ENCODE results near the gene CGB2.
"Not testable (repeated sequence)": the region's sequence is repeated elsewhere in the genome, so short reads cannot be mapped to it uniquely, and the experiment has no call there.

The CGB2 gene

DNA sequence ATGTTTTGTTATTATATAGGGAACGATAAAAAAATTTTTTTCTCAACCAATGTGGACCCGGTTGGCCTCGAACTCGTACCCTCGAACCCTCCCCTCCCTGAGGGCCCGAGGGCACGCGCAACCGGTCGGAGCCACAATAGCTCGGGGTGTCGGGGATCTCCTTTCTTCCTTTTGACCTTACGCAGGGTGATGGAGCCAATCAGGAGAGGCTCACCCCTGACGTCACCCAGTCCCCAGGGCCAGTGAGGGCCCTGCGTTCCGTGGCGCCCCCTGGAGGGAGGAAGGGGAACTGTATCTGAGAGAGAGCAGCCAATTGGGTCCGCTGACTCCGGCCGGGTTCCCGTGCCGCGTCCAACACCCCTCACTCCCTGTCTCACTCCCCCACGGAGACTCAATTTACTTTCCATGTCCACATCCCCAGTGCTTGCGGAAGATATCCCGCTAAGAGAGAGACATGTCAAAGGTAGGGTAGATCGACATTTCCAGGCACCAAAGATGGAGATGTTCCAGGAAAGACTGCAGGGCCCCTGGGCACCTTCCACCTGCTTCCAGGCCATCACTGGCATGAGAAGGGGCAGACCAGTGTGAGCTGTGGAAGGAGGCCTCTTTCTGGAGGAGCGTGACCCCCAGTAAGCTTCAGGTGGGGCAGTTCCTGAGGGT lies at the start of gene CGB2:
Gene CGB2, plus strand, starts transcription at position 249 of the 660 bp plus-strand sequence. Its CDS starts 206 bp downstream, at position 455.
- peak within 1 kb of the TSS; percentile 67 for H3K27ac Mint-ChIP-seq (ENCODE audit: low read depth)
- not testable (repeated sequence) for H3K4me3 Mint-ChIP-seq; H3K27me3 Mint-ChIP-seq; H3K9me3 Mint-ChIP-seq; H3K36me3 Mint-ChIP-seq (ENCODE audit: insufficient read depth); H3K4me1 Mint-ChIP-seq
- peak in 1 of 2 donors; percentile 31 for DNase-seq (ENCODE audit: low spot score in 2 of 2)
- peak; percentile 36 for ATAC-seq (replicated peaks; ENCODE audit: extremely low read depth, poor library complexity, severe bottlenecking)

DNA sequence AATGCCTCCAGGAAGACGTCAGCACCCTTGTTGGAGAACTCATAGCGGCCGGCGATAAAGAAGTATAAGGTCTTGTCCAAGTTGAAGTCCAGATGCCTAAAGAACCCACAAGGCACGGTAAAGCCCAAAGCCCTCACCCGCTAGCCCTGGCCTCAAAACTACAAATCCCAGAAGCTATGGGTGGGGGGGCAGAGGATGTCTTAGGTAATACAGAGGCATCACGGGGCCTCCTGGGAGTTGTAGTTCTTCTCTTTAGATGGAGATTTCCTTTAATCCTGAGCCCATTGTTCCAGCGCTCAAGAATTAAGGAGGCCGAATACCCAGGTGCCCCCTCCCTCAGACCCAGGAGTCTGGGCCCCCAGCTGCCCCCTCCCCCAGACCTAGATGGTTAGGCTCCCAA lies 49.4 kb upstream of the CGB2 start:
- ATAC-seq (replicated peaks; ENCODE audit: extremely low read depth, poor library complexity, severe bottlenecking) (no peak), DNase-seq (ENCODE audit: low spot score in 2 of 2) (no peak)
- Mint-ChIP-seq H3K9me3 (no peaks in the 10 kb centered on the region), H3K27me3 (no peaks in the 10 kb centered on the region), H3K36me3 (ENCODE audit: insufficient read depth) (peaks cover 20% of the 10 kb centered on the region), H3K4me1 (no peaks in the 10 kb centered on the region), H3K4me3 (no peak overlapping the region), H3K27ac (ENCODE audit: low read depth) (peak overlapping the region; percentile 72)

DNA sequence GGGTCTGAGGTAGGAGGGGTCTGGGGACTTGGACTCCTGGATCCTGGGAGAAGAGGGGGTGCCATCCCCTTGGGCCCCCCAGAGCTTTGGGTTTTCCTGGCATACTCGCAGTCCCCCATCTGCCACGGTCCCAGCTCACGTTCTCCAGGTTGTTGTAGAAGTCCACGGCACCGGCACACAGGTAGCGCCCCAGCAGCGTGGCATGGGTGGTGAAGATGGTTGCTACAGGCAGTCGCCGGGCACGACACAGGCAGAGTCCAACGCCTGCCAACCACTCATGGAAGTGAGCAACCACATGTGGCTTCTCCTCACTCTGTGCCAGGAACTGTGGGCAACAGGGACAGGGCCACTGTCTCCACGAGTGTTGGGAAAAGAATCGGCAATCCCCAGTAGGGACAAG lies 46.0 kb upstream of the CGB2 start:
- no peak for ATAC-seq (replicated peaks; ENCODE audit: extremely low read depth, poor library complexity, severe bottlenecking)
- DNase-seq (ENCODE audit: low spot score in 2 of 2), result no peak
- H3K27ac Mint-ChIP-seq (ENCODE audit: low read depth), result no peak overlapping the region
- H3K9me3 Mint-ChIP-seq, result no peaks in the 10 kb centered on the region
- peaks cover 32% of the 10 kb centered on the region for H3K36me3 Mint-ChIP-seq (ENCODE audit: insufficient read depth)
- H3K4me3 Mint-ChIP-seq, result no peak overlapping the region
- H3K27me3 Mint-ChIP-seq, result no peaks in the 10 kb centered on the region
- H3K4me1 Mint-ChIP-seq, result peaks cover 11% of the 10 kb centered on the region

DNA sequence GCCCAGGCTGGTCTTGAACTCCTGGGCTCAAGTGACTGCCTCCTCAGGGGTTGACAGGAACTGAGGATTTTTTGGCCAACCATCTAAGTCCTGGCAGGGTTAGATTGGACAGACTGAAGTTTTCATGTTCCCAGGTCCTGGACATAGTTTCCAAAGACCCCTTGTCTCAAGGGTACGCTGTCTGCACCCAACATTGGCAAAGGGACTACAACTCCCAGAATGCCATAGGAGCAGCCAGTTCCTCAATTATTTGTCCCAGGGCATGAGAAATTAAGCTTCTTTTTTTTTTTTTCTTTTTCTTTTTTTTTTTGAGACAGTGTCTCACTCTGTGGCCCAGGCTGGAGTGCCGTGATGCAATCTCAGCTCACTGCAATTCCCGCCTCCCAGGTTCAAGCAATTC lies 45.5 kb upstream of the CGB2 start:
- Mint-ChIP-seq H3K27me3 (no peaks in the 10 kb centered on the region), H3K4me1 (peaks cover 11% of the 10 kb centered on the region), H3K27ac (ENCODE audit: low read depth) (no peak overlapping the region), H3K36me3 (ENCODE audit: insufficient read depth) (peaks cover 32% of the 10 kb centered on the region), H3K9me3 (no peaks in the 10 kb centered on the region), H3K4me3 (no peak overlapping the region)
- no peak for DNase-seq (ENCODE audit: low spot score in 2 of 2)
- ATAC-seq (replicated peaks; ENCODE audit: extremely low read depth, poor library complexity, severe bottlenecking), result no peak

DNA sequence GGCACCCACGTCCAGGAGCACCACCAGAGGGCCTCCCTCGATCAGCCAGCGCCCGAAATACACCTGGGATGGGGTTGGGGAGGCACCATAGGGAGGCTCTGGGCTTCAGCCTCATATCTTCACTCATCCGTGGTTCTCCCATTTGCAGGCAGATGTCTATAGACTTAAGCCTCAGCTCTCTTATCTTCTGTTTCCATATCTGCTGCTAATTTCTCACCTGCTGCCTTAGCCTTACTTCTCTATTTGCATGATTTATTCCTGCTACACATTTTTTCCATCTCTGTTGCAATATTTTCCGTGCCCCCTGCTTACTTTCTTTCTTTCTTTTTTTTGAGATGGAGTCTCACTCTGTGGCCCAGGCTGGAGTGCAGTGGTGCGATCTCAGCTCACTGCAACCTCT lies 44.4 kb upstream of the CGB2 start:
- Mint-ChIP-seq H3K27me3 (no peaks in the 10 kb centered on the region), H3K4me3 (no peak overlapping the region), H3K9me3 (no peaks in the 10 kb centered on the region), H3K4me1 (peaks cover 17% of the 10 kb centered on the region), H3K36me3 (ENCODE audit: insufficient read depth) (peaks cover 26% of the 10 kb centered on the region), H3K27ac (ENCODE audit: low read depth) (peak overlapping the region; percentile 79)
- no peak for ATAC-seq (replicated peaks; ENCODE audit: extremely low read depth, poor library complexity, severe bottlenecking)
- DNase-seq (ENCODE audit: low spot score in 2 of 2), result no peak

DNA sequence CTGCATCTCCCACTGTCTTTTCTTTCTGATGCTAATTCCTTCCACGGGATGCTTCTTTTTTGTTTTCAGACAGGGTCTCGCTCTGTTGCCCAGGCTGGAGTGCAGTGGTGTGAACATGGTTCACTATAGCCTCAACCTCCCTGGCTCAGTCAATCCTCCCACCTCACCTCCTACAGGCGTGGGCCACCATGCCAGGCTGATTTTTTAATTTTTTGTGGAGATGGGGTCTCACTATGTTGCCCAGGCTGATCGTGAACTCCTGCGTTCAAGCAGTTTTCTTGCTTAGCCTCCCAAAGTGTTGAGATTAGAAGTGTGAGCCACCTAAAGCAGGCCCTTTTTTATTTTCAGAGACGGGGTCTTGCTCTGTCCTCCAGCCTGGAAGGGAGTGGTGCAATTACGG lies 43.4 kb upstream of the CGB2 start:
- H3K27ac Mint-ChIP-seq (ENCODE audit: low read depth), result peak overlapping the region; percentile 79
- H3K4me3 Mint-ChIP-seq, result no peak overlapping the region
- DNase-seq (ENCODE audit: low spot score in 2 of 2) (no peak), ATAC-seq (replicated peaks; ENCODE audit: extremely low read depth, poor library complexity, severe bottlenecking) (no peak)
- no peaks in the 10 kb centered on the region for H3K9me3 Mint-ChIP-seq
- H3K27me3 Mint-ChIP-seq, result no peaks in the 10 kb centered on the region
- peaks cover 32% of the 10 kb centered on the region for H3K36me3 Mint-ChIP-seq (ENCODE audit: insufficient read depth)
- peaks cover 25% of the 10 kb centered on the region for H3K4me1 Mint-ChIP-seq

DNA sequence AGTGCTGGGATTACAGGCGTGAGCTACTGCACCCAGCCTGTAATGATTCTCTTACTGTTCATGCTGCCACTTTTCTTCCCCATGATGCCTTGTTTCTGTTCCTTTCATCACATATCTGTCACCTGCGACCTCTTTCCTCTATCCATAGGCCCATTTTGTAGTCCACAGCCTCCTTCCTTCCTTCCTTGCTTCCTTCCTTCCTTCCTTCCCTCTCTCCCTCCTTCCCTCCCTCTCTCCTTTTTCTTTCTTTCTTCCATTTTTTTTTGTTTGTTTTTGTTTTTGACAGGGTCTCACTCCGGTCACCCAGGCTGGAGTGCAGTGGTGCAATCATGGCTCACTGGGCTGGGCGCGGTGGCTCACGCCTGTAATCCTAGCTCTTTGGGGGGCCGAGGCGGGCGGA lies 42.8 kb upstream of the CGB2 start:
- Mint-ChIP-seq H3K4me1 (peaks cover 30% of the 10 kb centered on the region), H3K4me3 (no peak overlapping the region), H3K9me3 (no peaks in the 10 kb centered on the region), H3K27me3 (no peaks in the 10 kb centered on the region), H3K27ac (ENCODE audit: low read depth) (no peak overlapping the region), H3K36me3 (ENCODE audit: insufficient read depth) (peaks cover 33% of the 10 kb centered on the region)
- DNase-seq (ENCODE audit: low spot score in 2 of 2), result no peak
- ATAC-seq (replicated peaks; ENCODE audit: extremely low read depth, poor library complexity, severe bottlenecking), result no peak

DNA sequence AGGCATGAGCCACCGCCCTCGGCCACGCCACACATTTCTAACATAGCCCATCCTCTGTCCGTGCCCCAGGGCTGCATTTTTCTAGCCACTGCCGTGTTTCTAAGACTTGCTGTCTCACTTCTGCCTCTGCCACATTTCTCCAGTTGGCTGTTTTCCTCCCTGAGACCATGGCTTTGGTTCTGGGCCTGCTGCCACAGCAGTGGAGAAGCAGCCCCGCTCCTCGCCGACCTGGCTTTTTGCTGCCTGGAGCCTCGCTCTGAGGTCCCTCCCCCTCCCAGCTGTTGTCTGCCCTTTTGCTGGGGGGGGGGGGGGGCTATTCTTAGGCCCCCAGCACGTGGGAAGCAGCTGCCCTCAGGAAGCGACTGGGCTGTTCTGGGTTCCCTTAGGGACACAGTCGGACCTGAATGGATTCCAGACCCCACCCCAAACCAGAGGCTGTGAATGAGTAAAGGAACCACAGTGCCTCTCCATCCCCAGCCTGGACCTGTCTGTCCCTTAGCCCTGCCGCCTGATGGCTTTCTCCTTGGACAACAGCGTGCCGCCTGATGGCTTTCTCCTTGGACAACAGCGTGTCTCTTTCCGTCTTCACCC lies 41.9 kb upstream of the CGB2 start:
- no peak overlapping the region for H3K27ac Mint-ChIP-seq (ENCODE audit: low read depth)
- ATAC-seq (replicated peaks; ENCODE audit: extremely low read depth, poor library complexity, severe bottlenecking) (no peak), DNase-seq (ENCODE audit: low spot score in 2 of 2) (no peak)
- peaks cover 37% of the 10 kb centered on the region for H3K4me1 Mint-ChIP-seq
- H3K27me3 Mint-ChIP-seq, result no peaks in the 10 kb centered on the region
- H3K36me3 Mint-ChIP-seq (ENCODE audit: insufficient read depth), result peaks cover 33% of the 10 kb centered on the region
- no peak overlapping the region for H3K4me3 Mint-ChIP-seq
- H3K9me3 Mint-ChIP-seq, result no peaks in the 10 kb centered on the region

DNA sequence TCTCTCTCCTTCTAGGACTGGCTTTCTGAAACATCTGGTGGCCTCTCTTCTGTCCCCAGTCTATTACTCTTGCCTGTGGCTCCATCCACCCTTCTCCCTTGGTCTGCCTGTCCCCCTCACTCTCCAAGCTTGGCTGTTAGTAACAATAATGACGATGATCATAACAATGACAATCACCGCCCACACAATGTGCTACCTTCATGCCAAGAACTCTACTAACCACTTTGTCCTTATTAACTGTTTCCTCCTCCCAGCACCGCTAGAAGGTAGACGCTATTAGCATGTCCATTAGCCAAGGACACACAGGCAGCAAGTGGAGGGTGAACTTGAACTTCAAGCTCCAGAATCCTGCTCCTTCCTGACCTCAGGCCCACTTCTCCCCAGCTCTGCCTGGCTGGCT lies 41.3 kb upstream of the CGB2 start:
- Mint-ChIP-seq H3K9me3 (no peaks in the 10 kb centered on the region), H3K36me3 (ENCODE audit: insufficient read depth) (peaks cover 28% of the 10 kb centered on the region), H3K4me1 (peaks cover 43% of the 10 kb centered on the region), H3K4me3 (no peak overlapping the region), H3K27me3 (no peaks in the 10 kb centered on the region), H3K27ac (ENCODE audit: low read depth) (peak overlapping the region; percentile 74)
- DNase-seq (ENCODE audit: low spot score in 2 of 2) (no peak), ATAC-seq (replicated peaks; ENCODE audit: extremely low read depth, poor library complexity, severe bottlenecking) (no peak)

DNA sequence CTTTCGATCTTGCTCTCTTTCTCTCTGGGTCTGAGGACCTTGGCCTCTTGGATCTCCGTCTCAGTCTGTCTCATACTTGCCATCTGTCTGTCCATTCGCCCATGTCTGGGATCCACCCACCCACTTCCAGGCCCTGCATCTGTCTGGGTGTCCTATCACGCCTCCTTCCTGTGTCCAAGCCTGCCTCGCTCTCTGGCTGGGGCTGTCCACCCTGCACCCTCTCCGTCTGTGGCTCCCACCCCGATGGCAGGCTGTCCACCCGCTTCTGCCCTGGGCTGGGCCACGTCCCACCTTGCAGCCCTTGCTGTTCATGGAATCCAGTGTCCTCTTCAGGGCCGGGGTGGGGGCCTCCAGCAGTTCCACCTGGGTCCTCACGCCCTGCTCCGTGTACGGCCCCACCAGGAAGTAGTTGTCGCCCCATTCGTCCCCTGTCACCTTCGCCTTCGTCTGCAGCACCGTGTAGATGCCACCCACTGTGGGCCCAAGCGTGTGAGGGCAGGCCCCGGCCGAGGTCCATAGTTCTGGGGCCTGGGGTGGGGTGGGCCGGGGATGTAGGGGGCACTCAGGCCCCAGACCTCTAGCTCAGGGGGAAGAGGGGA lies 40.6 kb upstream of the CGB2 start:
- no peak overlapping the region for H3K4me3 Mint-ChIP-seq
- H3K27me3 Mint-ChIP-seq, result no peaks in the 10 kb centered on the region
- H3K36me3 Mint-ChIP-seq (ENCODE audit: insufficient read depth), result peaks cover 27% of the 10 kb centered on the region
- ATAC-seq (replicated peaks; ENCODE audit: extremely low read depth, poor library complexity, severe bottlenecking), result no peak
- H3K9me3 Mint-ChIP-seq, result no peaks in the 10 kb centered on the region
- H3K27ac Mint-ChIP-seq (ENCODE audit: low read depth), result peak overlapping the region; percentile 74
- H3K4me1 Mint-ChIP-seq, result peaks cover 44% of the 10 kb centered on the region
- no peak for DNase-seq (ENCODE audit: low spot score in 2 of 2)

DNA sequence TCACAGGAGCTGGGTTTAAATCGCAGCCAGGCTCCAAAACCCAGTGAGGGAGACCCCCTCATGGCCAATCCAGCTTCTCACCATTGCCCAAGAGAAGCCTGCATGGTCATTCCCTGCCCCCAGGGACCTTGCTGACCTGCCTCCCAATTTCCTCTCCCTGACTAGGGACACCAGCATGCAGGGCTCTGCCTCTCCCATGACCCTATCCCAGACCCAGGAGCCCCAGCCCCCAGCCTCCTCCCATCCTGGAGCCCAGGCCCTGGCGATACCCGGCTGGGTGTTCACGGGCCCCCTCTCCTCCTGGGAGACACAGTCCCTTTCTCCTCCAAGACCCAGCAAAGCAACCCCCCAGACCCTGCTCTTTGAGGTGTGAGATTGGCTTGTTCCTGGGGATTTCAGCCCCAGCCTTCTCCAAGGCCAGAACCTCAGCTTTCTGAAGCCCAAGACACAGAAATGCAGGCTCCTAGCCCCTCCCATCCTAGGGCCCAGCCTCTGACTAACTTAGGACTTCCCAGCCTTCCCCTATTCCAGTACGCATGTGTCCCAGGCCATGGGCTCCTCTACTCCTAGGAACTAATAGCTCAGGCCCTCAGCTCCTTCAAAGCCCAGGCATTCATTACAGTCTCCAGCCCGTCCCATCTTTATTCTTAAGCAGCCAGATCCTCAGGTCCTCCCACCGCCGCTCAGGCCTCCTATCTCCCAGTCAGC lies 39.7 kb upstream of the CGB2 start:
- Mint-ChIP-seq H3K4me1 (peaks cover 44% of the 10 kb centered on the region), H3K36me3 (ENCODE audit: insufficient read depth) (peaks cover 25% of the 10 kb centered on the region)

DNA sequence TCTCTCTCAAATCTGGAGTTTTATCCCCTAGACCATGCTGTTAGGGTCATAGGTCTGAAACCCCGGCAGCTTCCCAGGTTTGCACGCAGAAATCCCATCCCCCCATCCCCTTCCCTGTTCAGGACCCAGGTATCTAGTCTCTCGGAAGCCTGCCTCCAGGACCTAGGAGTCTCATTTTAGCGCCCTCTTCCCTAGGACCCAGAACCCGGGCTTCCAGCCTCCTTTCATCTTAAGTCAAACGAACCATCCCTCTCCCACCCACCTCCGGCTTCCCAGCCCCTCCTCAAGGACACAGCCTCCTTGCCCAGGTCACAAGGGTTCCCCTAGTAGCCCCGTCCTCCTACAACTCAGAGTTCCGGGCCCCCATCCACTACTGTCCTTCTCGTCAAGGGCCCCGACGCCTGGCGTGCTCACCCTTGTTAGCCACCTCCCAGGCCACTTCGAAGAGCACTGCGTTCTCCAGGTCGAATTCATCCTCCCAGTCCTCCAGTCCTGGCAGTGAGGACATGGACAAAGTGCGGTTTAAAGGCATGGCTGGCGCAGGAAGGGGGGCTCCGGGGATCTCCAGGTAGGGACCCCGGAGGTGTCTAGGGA lies 39.0 kb upstream of the CGB2 start:
- DNase-seq (ENCODE audit: low spot score in 2 of 2), result no peak
- Mint-ChIP-seq H3K4me1 (peaks cover 46% of the 10 kb centered on the region), H3K27ac (ENCODE audit: low read depth) (peak overlapping the region; percentile 87), H3K9me3 (no peaks in the 10 kb centered on the region), H3K4me3 (peak overlapping the region; percentile 87), H3K27me3 (no peaks in the 10 kb centered on the region), H3K36me3 (ENCODE audit: insufficient read depth) (peaks cover 25% of the 10 kb centered on the region)
- no peak for ATAC-seq (replicated peaks; ENCODE audit: extremely low read depth, poor library complexity, severe bottlenecking)

More for the DNA sequence above, 39.7 kb upstream of the CGB2 start:
- Mint-ChIP-seq H3K4me3 (peak overlapping the region; percentile 87), H3K9me3 (no peaks in the 10 kb centered on the region), H3K27ac (ENCODE audit: low read depth) (peak overlapping the region; percentile 87), H3K27me3 (no peaks in the 10 kb centered on the region)
- DNase-seq (ENCODE audit: low spot score in 2 of 2), result no peak
- no peak for ATAC-seq (replicated peaks; ENCODE audit: extremely low read depth, poor library complexity, severe bottlenecking)

Measured in central memory CD8-positive, alpha-beta T cell (primary cell).